H1 (cell line): Measurements from ENCODE around the gene PCDHAC2. TPM values are rescaled to one million over a fixed set of nuclear protein-coding genes. Genes with fewer than 3 reads are reported as not detected.

ENCODE experiments used
- CTCF ChIA-PET: fragments of 300-600 bp; sonication (Branson Sonifier 250); formaldehyde crosslinking; loops from one replicate; lab custom pipeline; 2021; ENCODE audit not compliant: partially characterized antibody; lab: Charles Lee
- POLR2A ChIA-PET: fragments of 300-600 bp; sonication (Branson Sonifier 250); formaldehyde crosslinking; loops from one replicate; lab custom pipeline; 2021; ENCODE audit warnings: inconsistent platforms; ENCODE audit not compliant: partially characterized antibody; lab: Charles Lee
- DNase-seq, 2 experiments: peaks; one replicate each; pipeline versions ENCODE4 v3.0.0 to v3.0.0-alpha.2; 2010 to 2022; ENCODE audit warnings: low spot score in 2 of 2, low read depth in 1 of 2, mixed read lengths in 1 of 2
- FAIRE-seq: peaks from 2 replicates; lab custom pipeline; 2011; peaks lifted over from hg19 to GRCh38; lab: Jason Lieb, UNC
- H2AFZ ChIP-seq: 2 replicates; pipeline ENCODE4 v1.8.1; 2012; ENCODE audit warnings: low read length, inconsistent platforms
- H2AK5ac ChIP-seq: 2 replicates; pipeline ENCODE4 v1.6.1; 2013; ENCODE audit warnings: low read depth, low read length
- H2BK120ac ChIP-seq: replicated peaks from 2 replicates; pipeline ENCODE3; 2013; ENCODE audit warnings: low read depth, low read length, inconsistent platforms
- H2BK12ac ChIP-seq: 2 replicates; pipeline ENCODE4 v1.6.1; 2013; ENCODE audit warnings: low read depth, low read length
- H2BK15ac ChIP-seq: 2 replicates; pipeline ENCODE4 v1.6.1; 2013; ENCODE audit warnings: low read length
- H2BK20ac ChIP-seq: 2 replicates; pipeline ENCODE4 v1.6.1; 2013; ENCODE audit warnings: low read length
- H2BK5ac ChIP-seq: 2 replicates; pipeline ENCODE4 v1.6.1; 2013; ENCODE audit warnings: low read depth, low read length
- H3K14ac ChIP-seq: 2 replicates; pipeline ENCODE4 v1.6.1; 2013; ENCODE audit warnings: inconsistent platforms; ENCODE audit not compliant: insufficient read length
- H3K18ac ChIP-seq: 2 replicates; pipeline ENCODE4 v1.6.1; 2013; ENCODE audit warnings: low read length; ENCODE audit errors: extremely low read depth
- H3K23ac ChIP-seq: 2 replicates; pipeline ENCODE4 v1.6.1; 2013; ENCODE audit warnings: inconsistent platforms; ENCODE audit not compliant: insufficient read length
- H3K23me2 ChIP-seq: 2 replicates; pipeline ENCODE4 v1.6.1; 2013; ENCODE audit warnings: low read depth, low read length
- H3K27ac ChIP-seq: 2 replicates; pipeline ENCODE4 v1.6.1; 2011; ENCODE audit warnings: low read depth, low read length, inconsistent platforms
- H3K27me3 ChIP-seq, 4 experiments: replicated peaks in 1 of 4; 1 replicate in 1 of 4; 2 replicates in 3 of 4; pipeline versions ENCODE4 v1.6.1 to v1.8.1; 2011 to 2013; ENCODE audit warnings: low read length in 3 of 4, mild to moderate bottlenecking in 3 of 4, inconsistent platforms in 2 of 4, mixed read lengths in 2 of 4, moderate library complexity in 1 of 4; ENCODE audit not compliant: control insufficient read depth in 3 of 4, insufficient read depth in 3 of 4; ENCODE audit errors: extremely low read depth in 1 of 4
- H3K36me3 ChIP-seq, 4 experiments: 2 replicates each; pipeline versions ENCODE4 v1.6.1 to v1.8.1; 2011 to 2013; ENCODE audit warnings: mild to moderate bottlenecking in 4 of 4, low read length in 3 of 4, moderate library complexity in 2 of 4, control low read depth in 1 of 4, inconsistent platforms in 1 of 4; ENCODE audit not compliant: insufficient read depth in 4 of 4, control insufficient read depth in 2 of 4
- H3K4ac ChIP-seq: replicated peaks from 2 replicates; pipeline ENCODE3; 2013; ENCODE audit warnings: low read length, low read depth, mixed read lengths, inconsistent platforms; ENCODE audit not compliant: insufficient read length
- H3K4me1 ChIP-seq, 4 experiments: replicated peaks in 1 of 4; 1 replicate in 1 of 4; 2 replicates in 3 of 4; pipeline versions ENCODE4 v1.6.1 to v1.8.1; 2011 to 2013; ENCODE audit warnings: low read length in 3 of 4, inconsistent platforms in 2 of 4, mixed read lengths in 1 of 4; ENCODE audit not compliant: insufficient read depth in 4 of 4, control insufficient read depth in 3 of 4
- H3K4me2 ChIP-seq, 2 experiments: 2 replicates each; pipeline versions ENCODE4 v1.6.1 to v1.8.1; 2011 to 2013; ENCODE audit warnings: low read depth in 2 of 2, low read length in 2 of 2, control low read depth in 1 of 2, inconsistent platforms in 1 of 2, mild to moderate bottlenecking in 1 of 2; ENCODE audit not compliant: insufficient read depth in 1 of 2
- H3K4me3 ChIP-seq, 4 experiments: fragments of 200-600, 300-600 bp in 1 of 4; sonication (generic), shearing (Covaris generic), sonication (Bioruptor Twin) in 1 of 4; 2 replicates each; pipeline versions ENCODE4 v1.5.1 to v1.8.1; 2011 to 2016; ENCODE audit warnings: low read length in 4 of 4, low read depth in 3 of 4, control low read depth in 2 of 4, inconsistent platforms in 2 of 4, mild to moderate bottlenecking in 2 of 4, mixed read lengths in 1 of 4, moderate library complexity in 1 of 4; ENCODE audit not compliant: insufficient read depth in 2 of 4; ENCODE audit errors: extremely low read depth in 1 of 4
- H3K56ac ChIP-seq: replicated peaks from 2 replicates; pipeline ENCODE3; 2013; ENCODE audit warnings: low read depth, mild to moderate bottlenecking, mixed read lengths, low read length, inconsistent platforms; ENCODE audit not compliant: insufficient read length
- H3K79me1 ChIP-seq: 2 replicates; pipeline ENCODE4 v1.6.1; 2013; ENCODE audit warnings: low read depth, low read length, control low read depth
- H3K79me2 ChIP-seq, 2 experiments: 2 replicates each; pipeline versions ENCODE4 v1.6.1 to v1.8.1; 2012 to 2013; ENCODE audit warnings: low read length in 2 of 2, mild to moderate bottlenecking in 2 of 2, inconsistent platforms in 1 of 2; ENCODE audit not compliant: insufficient read depth in 2 of 2, control insufficient read depth in 1 of 2
- H3K9ac ChIP-seq, 4 experiments: replicated peaks in 1 of 4; 1 replicate in 1 of 4; 2 replicates in 3 of 4; pipeline versions ENCODE4 v1.6.1 to v1.8.1; 2011 to 2013; ENCODE audit warnings: low read depth in 3 of 4, low read length in 3 of 4, control low read depth in 2 of 4, mild to moderate bottlenecking in 2 of 4, moderate library complexity in 2 of 4, inconsistent platforms in 1 of 4; ENCODE audit errors: extremely low read depth in 1 of 4
- H3K9me3 ChIP-seq, 2 experiments: 2 replicates each; pipeline versions ENCODE4 v1.6.1 to v1.8.1; 2012 to 2013; ENCODE audit warnings: mild to moderate bottlenecking in 2 of 2, moderate library complexity in 2 of 2, control low read depth in 1 of 2, inconsistent platforms in 1 of 2, low read depth in 1 of 2, low read length in 1 of 2, mixed read lengths in 1 of 2; ENCODE audit not compliant: insufficient read depth in 2 of 2
- H4K20me1 ChIP-seq, 2 experiments: replicated peaks in 1 of 2; 2 replicates each; pipeline versions ENCODE3 to v1.8.1; 2011 to 2013; ENCODE audit warnings: inconsistent platforms in 2 of 2, low read length in 2 of 2, mild to moderate bottlenecking in 1 of 2; ENCODE audit not compliant: insufficient read depth in 2 of 2, control insufficient read depth in 1 of 2
- H4K5ac ChIP-seq: 2 replicates; pipeline ENCODE4 v1.6.1; 2013; ENCODE audit warnings: low read length, low read depth, mixed read lengths, inconsistent platforms; ENCODE audit not compliant: insufficient read length
- H4K8ac ChIP-seq: 2 replicates; pipeline ENCODE4 v1.8.0; 2013; ENCODE audit warnings: mild to moderate bottlenecking, moderate library complexity, low read length, inconsistent platforms; ENCODE audit not compliant: insufficient read depth; ENCODE audit errors: extremely low read depth
- H4K91ac ChIP-seq: replicated peaks from 2 replicates; pipeline ENCODE3; 2013; ENCODE audit warnings: low read length, mixed read lengths, inconsistent platforms; ENCODE audit not compliant: insufficient read length
- ASH2L ChIP-seq: fragments of 200-600, 300-600 bp; sonication (generic); IDR thresholded peaks from one replicate; pipeline ENCODE4 v1.7.1; 2017; ENCODE audit warnings: low read length
- WGBS, 2 experiments: shearing (Covaris generic) in 1 of 2; methylation state at CpG; one replicate each; pipeline versions ENCODE4 v1.1.6 to v1.1.7; 2013 to 2015; ENCODE audit warnings: low lambda C conversion rate in 2 of 2, mixed read lengths in 2 of 2, inconsistent platforms in 1 of 2, low coverage in 1 of 2, missing lambda C conversion rate in 1 of 2; ENCODE audit not compliant: insufficient replicate concordance in 2 of 2, insufficient coverage in 1 of 2, insufficient read length in 1 of 2; ENCODE audit errors: extremely low coverage in 1 of 2, missing lambda C conversion rate in 1 of 2; 5-methylcytosine and 5-hydroxymethylcytosine counted together
- polyA plus RNA-seq, 7 experiments: library from polyadenylated mRNA; depleted of rRNA in 3 of 7; stranded (reverse) in 5 of 7; unstranded in 2 of 7; fragments of >200 nt in 5 of 7; fragments of 200-250 nt in 2 of 7; gene quantifications; 1 replicate in 5 of 7; 2 replicates in 1 of 7; 4 replicates in 1 of 7; pipeline versions ENCODE4 v1.2.1 to v1.2.3, GENCODE V29; 2011 to 2013; ENCODE audit warnings: missing spikeins in 2 of 7, mixed read lengths in 2 of 7
- total RNA-seq: library from RNA; stranded (reverse); fragmentation: NEBNext Ultra II Directional; extraction: Animal tissue kit (Norgen Biotek cat#: 25700); gene quantifications from 2 replicates; pipeline ENCODE4 v1.2.1, GENCODE V29; 2021

Gene PCDHAC2
- total and polyA plus RNA-seq, 2 of the 8 experiments (the other 6 are each of a cell fraction or from before 2014, with no cell fraction given): 3.7 to 5.0 TPM

GRCh38 chr5:140982083-140982716, 15.9 kb downstream of the PCDHAC2 start:
- Histone ChIP-seq H4K8ac (no peak overlapping the region), H3K9me3 (no peaks in the 10 kb centered on the region), H3K14ac (no peak overlapping the region), H3K18ac (no peak overlapping the region), H3K9ac (no peak overlapping the region), H4K5ac (no peak overlapping the region), H3K23me2 (no peaks in the 10 kb centered on the region), H3K27me3 (no peaks in the 10 kb centered on the region), H4K91ac (no peak overlapping the region), H2BK15ac (no peak overlapping the region), H2AFZ (no peak overlapping the region), H3K23ac (no peak overlapping the region), H3K4ac (no peak overlapping the region), H3K36me3 (no peaks in the 10 kb centered on the region), H2BK5ac (no peak overlapping the region), H3K79me1 (no peaks in the 10 kb centered on the region), H2BK12ac (no peak overlapping the region), H3K4me3 (no peak overlapping the region), H3K4me2 (no peak overlapping the region), H3K27ac (no peak overlapping the region), H3K79me2 (no peaks in the 10 kb centered on the region), H2BK120ac (no peak overlapping the region), H2AK5ac (no peak overlapping the region), H3K4me1 (peaks cover 5 to 13% (median 11%) of the 10 kb centered on the region in 4 experiments), H2BK20ac (no peak overlapping the region), H3K56ac (no peak overlapping the region), H4K20me1 (no peaks in the 10 kb centered on the region)
- no peak for FAIRE-seq
- no peak for TF ChIP-seq ASH2L
- DNase-seq: no peak
- WGBS, 2 experiments: 83% methylated on average over 5 of the region's 5 CpGs; no CpG with 5 or more reads in 1 of the 2 experiments
- ChIA-PET CTCF (interaction anchor here (1.8 kb wide), 1 partner anchor 11 kb away, joined by 5 read pairs; no protein-coding TSS in a partner anchor), POLR2A (interaction anchor here (1.8 kb wide), 1 partner anchor 18 kb away, joined by 5 read pairs; no protein-coding TSS in a partner anchor)
